Sigmoid colon (tissue), 4 donors: Measurements from ENCODE around the gene VPS13A.

Source experiments
- EP300 ChIP-seq, 4 donors: sonication (generic); formaldehyde crosslinking; IDR thresholded peaks; one replicate each; pipeline ENCODE4 v1.6.1; 2017; ENCODE audit warnings: antibody characterized with exemption in 4 of 4
- POLR2A ChIP-seq, 2 donors: fragments of 450-650 bp; IDR thresholded peaks; one replicate each; pipeline ENCODE4 v1.6.1; 2016; ENCODE audit warnings: antibody characterized with exemption in 2 of 2, mild to moderate bottlenecking in 2 of 2, moderate library complexity in 2 of 2
- POLR2AphosphoS5 ChIP-seq, 4 donors: sonication (generic); formaldehyde crosslinking; IDR thresholded peaks; one replicate each; pipeline ENCODE4 v1.6.1; 2017; ENCODE audit warnings: antibody characterized with exemption in 4 of 4
- TF ChIP-seq, protein P1 (sequence below), 4 experiments: fragments of 450-650 bp in 3 of 4; fragments of 200-600 bp in 1 of 4; IDR thresholded peaks; one replicate each; pipeline ENCODE4 v1.5.1; 2016 to 2019; ENCODE audit warnings: antibody characterized with exemption in 4 of 4, mild to moderate bottlenecking in 3 of 4, moderate library complexity in 2 of 4

DNA sequence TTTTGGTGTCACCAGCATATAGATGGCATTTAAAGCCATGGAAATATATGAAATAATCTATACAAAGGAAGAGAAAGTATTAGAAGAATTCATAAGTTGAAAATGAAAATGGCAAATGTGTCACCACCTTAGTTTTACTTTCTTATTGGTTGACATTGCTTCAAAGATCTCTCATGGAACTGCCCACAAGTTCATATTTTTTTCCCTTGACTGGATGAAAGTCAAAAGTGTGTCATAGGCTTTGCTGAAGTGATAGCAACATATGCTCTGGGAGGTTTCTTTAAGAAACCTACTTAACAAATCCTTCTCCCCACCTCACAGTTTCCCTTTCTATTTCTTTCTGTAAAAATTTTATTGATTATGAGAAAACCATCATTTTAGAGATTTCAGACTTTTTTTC is 127.2 kb downstream of the VPS13A start:
- TF ChIP-seq, protein P1, sequence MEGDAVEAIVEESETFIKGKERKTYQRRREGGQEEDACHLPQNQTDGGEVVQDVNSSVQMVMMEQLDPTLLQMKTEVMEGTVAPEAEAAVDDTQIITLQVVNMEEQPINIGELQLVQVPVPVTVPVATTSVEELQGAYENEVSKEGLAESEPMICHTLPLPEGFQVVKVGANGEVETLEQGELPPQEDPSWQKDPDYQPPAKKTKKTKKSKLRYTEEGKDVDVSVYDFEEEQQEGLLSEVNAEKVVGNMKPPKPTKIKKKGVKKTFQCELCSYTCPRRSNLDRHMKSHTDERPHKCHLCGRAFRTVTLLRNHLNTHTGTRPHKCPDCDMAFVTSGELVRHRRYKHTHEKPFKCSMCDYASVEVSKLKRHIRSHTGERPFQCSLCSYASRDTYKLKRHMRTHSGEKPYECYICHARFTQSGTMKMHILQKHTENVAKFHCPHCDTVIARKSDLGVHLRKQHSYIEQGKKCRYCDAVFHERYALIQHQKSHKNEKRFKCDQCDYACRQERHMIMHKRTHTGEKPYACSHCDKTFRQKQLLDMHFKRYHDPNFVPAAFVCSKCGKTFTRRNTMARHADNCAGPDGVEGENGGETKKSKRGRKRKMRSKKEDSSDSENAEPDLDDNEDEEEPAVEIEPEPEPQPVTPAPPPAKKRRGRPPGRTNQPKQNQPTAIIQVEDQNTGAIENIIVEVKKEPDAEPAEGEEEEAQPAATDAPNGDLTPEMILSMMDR (IDR thresholded peaks at IDR 0.05) = no peak
- no peak for TF ChIP-seq POLR2A (IDR thresholded peaks at IDR 0.05)
- TF ChIP-seq EP300 (IDR thresholded peaks at IDR 0.05) = no peak
- no peak for TF ChIP-seq POLR2AphosphoS5 (IDR thresholded peaks at IDR 0.05)
